PC-9 (cell line): Measurements from ENCODE around the gene DAB1.

Experiments
- CTCF ChIP-seq: fragments of 200-600 bp; sonication (generic); conservative IDR thresholded peaks from 2 replicates; pipeline ENCODE4 v1.6.1; 2017; ENCODE audit warnings: mixed run types, antibody characterized with exemption, mild to moderate bottlenecking, moderate library complexity
- EZH2 ChIP-seq: fragments of 200-600 bp; sonication (generic); IDR thresholded peaks from 2 replicates; pipeline ENCODE4 v1.8.0; 2017; ENCODE audit warnings: antibody characterized with exemption, low read depth

- TF ChIP-seq CTCF = no peak
- no peak for TF ChIP-seq EZH2
These were observed 167.9 kb downstream of the DAB1 start for GRCh38 chr1:57255945-57256344.
